ENCODE results near the gene MAN2B1. TPM values are rescaled to one million over a fixed set of nuclear protein-coding genes. Genes with fewer than 3 reads are reported as not detected.
A peak's percentile ranks its signal among the peaks of the same experiment; 100 is the strongest.

MAN2B1 gene
- total RNA-seq, 3 donors from 2014 or later: 45.6 to 118 (median 49.0) TPM

DNA sequence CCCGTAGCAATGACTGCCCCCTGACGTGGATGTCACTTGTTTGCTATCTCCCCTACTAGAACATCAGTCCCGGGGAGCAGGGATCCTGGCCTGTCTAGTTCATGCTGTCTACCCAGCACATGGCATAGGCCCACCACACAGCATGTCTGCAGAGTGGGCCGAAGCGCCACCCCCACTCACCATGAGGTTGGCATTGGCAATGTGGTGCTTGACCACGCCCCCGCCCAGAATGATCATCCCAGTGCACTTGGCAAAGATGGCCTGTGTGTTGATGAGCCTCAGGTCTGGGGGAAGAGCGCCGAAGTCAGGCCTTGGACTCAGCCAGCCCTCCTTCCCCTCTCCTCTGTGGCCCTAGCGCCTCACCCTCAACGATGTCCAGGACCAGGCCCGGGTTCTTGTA is 10.4 kb upstream of the MAN2B1 start:
- Histone ChIP-seq H3K36me3 (peaks cover 3% of the 10 kb centered on the region), H3K27ac (no peak overlapping the region), H3K4me3 (no peak overlapping the region), H3K9me3 (no peaks in the 10 kb centered on the region), H3K4me1 (no peaks in the 10 kb centered on the region), H3K27me3 (no peaks in the 10 kb centered on the region)
- intact Hi-C loops (cut with DNase I; ENCODE audit: low total_unique reads): no loop called here
- TF ChIP-seq POLR2AphosphoS5 (IDR thresholded peaks at IDR 0.05) (no peak), POLR2A (IDR thresholded peaks at IDR 0.05) (no peak)
- TF ChIP-seq, protein P1, sequence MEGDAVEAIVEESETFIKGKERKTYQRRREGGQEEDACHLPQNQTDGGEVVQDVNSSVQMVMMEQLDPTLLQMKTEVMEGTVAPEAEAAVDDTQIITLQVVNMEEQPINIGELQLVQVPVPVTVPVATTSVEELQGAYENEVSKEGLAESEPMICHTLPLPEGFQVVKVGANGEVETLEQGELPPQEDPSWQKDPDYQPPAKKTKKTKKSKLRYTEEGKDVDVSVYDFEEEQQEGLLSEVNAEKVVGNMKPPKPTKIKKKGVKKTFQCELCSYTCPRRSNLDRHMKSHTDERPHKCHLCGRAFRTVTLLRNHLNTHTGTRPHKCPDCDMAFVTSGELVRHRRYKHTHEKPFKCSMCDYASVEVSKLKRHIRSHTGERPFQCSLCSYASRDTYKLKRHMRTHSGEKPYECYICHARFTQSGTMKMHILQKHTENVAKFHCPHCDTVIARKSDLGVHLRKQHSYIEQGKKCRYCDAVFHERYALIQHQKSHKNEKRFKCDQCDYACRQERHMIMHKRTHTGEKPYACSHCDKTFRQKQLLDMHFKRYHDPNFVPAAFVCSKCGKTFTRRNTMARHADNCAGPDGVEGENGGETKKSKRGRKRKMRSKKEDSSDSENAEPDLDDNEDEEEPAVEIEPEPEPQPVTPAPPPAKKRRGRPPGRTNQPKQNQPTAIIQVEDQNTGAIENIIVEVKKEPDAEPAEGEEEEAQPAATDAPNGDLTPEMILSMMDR (IDR thresholded peaks at IDR 0.05): no peak
- DNase-seq (ENCODE audit: low spot score in 2 of 2): no peak

DNA sequence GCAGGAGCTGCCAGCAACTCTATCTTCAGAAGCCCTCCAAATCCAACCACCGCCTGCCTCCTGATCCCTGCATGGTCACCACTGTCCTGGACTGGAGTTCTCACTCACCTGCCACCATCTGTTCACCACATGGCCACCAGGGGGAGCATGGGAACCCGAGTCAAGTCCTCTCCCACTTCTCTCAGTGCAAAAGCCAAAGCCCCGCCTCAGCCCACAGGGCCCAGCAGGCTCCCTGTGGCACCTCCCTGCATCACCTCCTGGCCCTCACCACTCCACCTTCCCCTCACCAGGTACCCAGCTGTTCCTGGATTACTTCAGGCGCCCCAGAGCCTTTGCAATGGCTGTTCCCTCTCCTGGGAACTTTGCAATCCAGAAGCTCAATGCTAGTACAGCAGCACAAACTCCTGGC is 9.8 kb upstream of the MAN2B1 start:
- DNase-seq (ENCODE audit: low spot score in 2 of 2): peak; percentile 57 to 83
- no peak for TF ChIP-seq POLR2A (IDR thresholded peaks at IDR 0.05)
- TF ChIP-seq POLR2AphosphoS5 (IDR thresholded peaks at IDR 0.05): peak in 1 of 3 donors; percentile 13
- TF ChIP-seq, protein P1 (IDR thresholded peaks at IDR 0.05): peak; percentile 79 to 85 (median 81)
- H3K27me3 ChIP-seq: no peaks in the 10 kb centered on the region
- peaks cover 3% of the 10 kb centered on the region for H3K36me3 ChIP-seq
- H3K9me3 ChIP-seq: no peaks in the 10 kb centered on the region
- no peak overlapping the region for H3K27ac ChIP-seq
- intact Hi-C loops (cut with DNase I; ENCODE audit: low total_unique reads): no loop called here
- no peaks in the 10 kb centered on the region for H3K4me1 ChIP-seq
- H3K4me3 ChIP-seq: no peak overlapping the region

DNA sequence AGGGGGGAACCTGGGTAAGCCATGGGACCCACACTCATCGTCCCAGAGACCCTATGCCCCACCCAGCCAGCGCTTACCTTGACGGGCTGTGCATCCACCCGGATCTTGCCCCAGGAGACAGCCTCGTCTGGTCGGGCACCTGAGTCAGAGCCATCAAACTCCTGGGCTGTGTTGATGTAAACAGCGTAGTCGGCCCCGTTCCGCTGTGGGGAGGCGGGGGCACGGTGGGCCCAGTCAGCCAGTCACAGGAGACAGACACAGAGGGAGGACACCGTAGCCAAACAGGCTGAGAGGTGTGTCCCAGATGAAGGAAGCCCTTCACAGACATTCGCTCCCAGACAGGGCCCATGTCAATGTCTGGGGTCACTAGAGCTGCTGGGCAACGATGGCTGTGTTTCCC is 9.4 kb upstream of the MAN2B1 start:
- no peak for DNase-seq (ENCODE audit: low spot score in 2 of 2)
- Histone ChIP-seq H3K27ac (no peak overlapping the region), H3K36me3 (peaks cover 3% of the 10 kb centered on the region), H3K4me3 (no peak overlapping the region), H3K4me1 (no peaks in the 10 kb centered on the region), H3K9me3 (no peaks in the 10 kb centered on the region), H3K27me3 (no peaks in the 10 kb centered on the region)
- intact Hi-C loops (cut with DNase I; ENCODE audit: low total_unique reads): no loop called here
- TF ChIP-seq, protein P1 (IDR thresholded peaks at IDR 0.05): no peak
- TF ChIP-seq POLR2AphosphoS5 (IDR thresholded peaks at IDR 0.05) (no peak), POLR2A (IDR thresholded peaks at IDR 0.05) (no peak)

DNA sequence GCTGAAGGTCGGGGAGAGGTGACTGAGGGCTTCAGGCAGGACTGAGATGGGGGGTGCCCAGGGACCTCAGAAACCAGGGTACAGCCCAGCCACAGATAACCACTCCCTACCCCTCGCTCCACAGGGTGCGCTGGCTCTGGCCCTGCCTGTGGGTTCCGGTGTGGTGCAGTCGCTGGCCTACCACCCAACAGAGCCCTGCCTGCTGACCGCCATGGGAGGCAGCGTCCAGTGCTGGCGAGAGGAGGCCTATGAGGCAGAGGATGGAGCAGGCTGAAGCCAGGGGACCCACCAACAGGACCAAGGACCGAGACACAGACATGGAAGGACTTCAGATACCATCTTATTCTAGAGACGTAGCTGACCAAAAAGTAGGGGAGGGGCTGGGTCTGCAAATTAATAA is 8.9 kb upstream of the MAN2B1 start:
- DNase-seq (ENCODE audit: low spot score in 2 of 2): no peak
- Histone ChIP-seq H3K9me3 (no peaks in the 10 kb centered on the region), H3K4me3 (no peak overlapping the region), H3K4me1 (peaks cover 2 to 4% of the 10 kb centered on the region in 2 donors), H3K27me3 (no peaks in the 10 kb centered on the region), H3K27ac (no peak overlapping the region), H3K36me3 (peaks cover 3% of the 10 kb centered on the region)
- TF ChIP-seq POLR2AphosphoS5 (IDR thresholded peaks at IDR 0.05) (no peak), POLR2A (IDR thresholded peaks at IDR 0.05) (no peak)
- TF ChIP-seq, protein P1 (IDR thresholded peaks at IDR 0.05): no peak
- intact Hi-C loops (cut with DNase I; ENCODE audit: low total_unique reads): no loop called here

DNA sequence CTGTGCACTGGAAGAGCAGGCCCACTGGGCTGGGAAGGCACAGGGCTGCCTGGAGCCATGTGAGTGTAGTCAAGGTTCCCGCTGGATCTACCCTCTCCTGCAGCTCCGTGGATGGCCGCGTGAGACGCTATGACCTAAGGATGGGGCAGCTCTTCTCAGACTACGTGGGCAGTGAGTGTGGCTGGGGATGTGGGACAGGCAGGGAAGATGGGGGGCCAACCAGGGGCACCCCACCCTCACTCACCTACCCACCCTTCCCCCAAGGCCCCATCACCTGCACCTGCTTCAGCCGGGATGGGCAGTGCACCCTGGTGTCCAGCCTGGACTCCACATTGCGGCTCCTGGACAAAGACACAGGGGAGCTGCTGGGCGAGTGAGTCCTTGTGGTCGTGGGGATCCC is 6.2 kb upstream of the MAN2B1 start:
- H3K4me1 ChIP-seq: peaks cover 11 to 14% of the 10 kb centered on the region in 2 donors
- H3K36me3 ChIP-seq: peaks cover 3% of the 10 kb centered on the region
- H3K4me3 ChIP-seq: no peak overlapping the region
- no peak for TF ChIP-seq POLR2AphosphoS5 (IDR thresholded peaks at IDR 0.05)
- TF ChIP-seq, protein P1 (IDR thresholded peaks at IDR 0.05): no peak
- TF ChIP-seq POLR2A (IDR thresholded peaks at IDR 0.05): no peak
- intact Hi-C loops (cut with DNase I; ENCODE audit: low total_unique reads): no loop called here
- H3K27ac ChIP-seq: no peak overlapping the region
- no peaks in the 10 kb centered on the region for H3K9me3 ChIP-seq
- H3K27me3 ChIP-seq: no peaks in the 10 kb centered on the region
- DNase-seq (ENCODE audit: low spot score in 2 of 2): no peak
